HepG2 (cell line): ENCODE results near the gene TMEM269. TPM values are rescaled to one million over a fixed set of nuclear protein-coding genes. Genes with fewer than 3 reads are reported as not detected.

Experiments used
- ATF1 ChIP-seq: IDR thresholded peaks from 2 replicates; pipeline ENCODE4 v1.6.1; 2016; ENCODE audit warnings: mild to moderate bottlenecking, control low read depth
- BORCS8-MEF2B ChIP-seq: sonication (generic); formaldehyde crosslinking; IDR thresholded peaks from 2 replicates; pipeline ENCODE4 v1.8.0; 2022; ENCODE audit warnings: mild to moderate bottlenecking, missing genetic modification reagents
- E2F2 ChIP-seq: sonication (generic); formaldehyde crosslinking; IDR thresholded peaks from 2 replicates; pipeline ENCODE4 v1.4.0; 2020; ENCODE audit warnings: missing genetic modification reagents, borderline replicate concordance
- GATA4 ChIP-seq: sonication (generic); IDR thresholded peaks from 2 replicates; pipeline ENCODE4 v1.6.1; 2016; ENCODE audit warnings: antibody characterized with exemption, low read depth, borderline replicate concordance
- GATAD2A ChIP-seq: IDR thresholded peaks from 2 replicates; pipeline ENCODE4 v1.6.1; 2016
- NR1H2 ChIP-seq: sonication (generic); formaldehyde crosslinking; IDR thresholded peaks from 2 replicates; pipeline ENCODE4 v1.8.1; 2022; ENCODE audit warnings: low read depth, missing genetic modification reagents, borderline replicate concordance
- PHF8 ChIP-seq: sonication (generic); formaldehyde crosslinking; IDR thresholded peaks from 2 replicates; pipeline ENCODE4 v1.5.0; 2020; ENCODE audit warnings: missing genetic modification reagents
- SAP130 ChIP-seq: IDR thresholded peaks from 2 replicates; pipeline ENCODE4 v1.6.1; 2016; ENCODE audit warnings: low read depth
- ZBTB43 ChIP-seq: sonication (generic); formaldehyde crosslinking; conservative IDR thresholded peaks from 2 replicates; pipeline ENCODE4 v1.4.0; 2020; ENCODE audit warnings: missing genetic modification reagents
- ZGPAT ChIP-seq: IDR thresholded peaks from 2 replicates; pipeline ENCODE4 v1.6.1; 2016; ENCODE audit warnings: mild to moderate bottlenecking
- ZHX1 ChIP-seq: sonication (generic); formaldehyde crosslinking; IDR thresholded peaks from 2 replicates; pipeline ENCODE4 v1.8.1; 2022; ENCODE audit warnings: low read depth, mild to moderate bottlenecking, missing genetic modification reagents
- ZNF136 ChIP-seq: sonication (generic); formaldehyde crosslinking; IDR thresholded peaks from 2 replicates; pipeline ENCODE4 v1.8.1; 2022; ENCODE audit warnings: low read depth, mild to moderate bottlenecking, moderate library complexity, missing genetic modification reagents
- ZNF256 ChIP-seq: sonication (generic); formaldehyde crosslinking; conservative IDR thresholded peaks from 2 replicates; pipeline ENCODE4 v1.4.0; 2020; ENCODE audit warnings: missing genetic modification reagents
- ZNF280B ChIP-seq: sonication (generic); formaldehyde crosslinking; IDR thresholded peaks from 2 replicates; pipeline ENCODE4 v1.5.0; 2020; ENCODE audit warnings: missing genetic modification reagents, mild to moderate bottlenecking, borderline replicate concordance
- ZNF3 ChIP-seq: IDR thresholded peaks from 2 replicates; pipeline ENCODE4 v1.7.0; 2017; ENCODE audit warnings: inconsistent platforms
- ZNF451 ChIP-seq: sonication (generic); formaldehyde crosslinking; IDR thresholded peaks from 2 replicates; pipeline ENCODE4 v1.5.0; 2020; ENCODE audit warnings: mild to moderate bottlenecking, missing genetic modification reagents
- ZNF580 ChIP-seq: IDR thresholded peaks from 2 replicates; pipeline ENCODE4 v1.6.1; 2016; ENCODE audit warnings: low read depth, borderline replicate concordance
- ZSCAN21 ChIP-seq: sonication (generic); formaldehyde crosslinking; IDR thresholded peaks from 2 replicates; pipeline ENCODE4 v1.8.0; 2022; ENCODE audit warnings: mild to moderate bottlenecking, missing genetic modification reagents, moderate library complexity, borderline replicate concordance
- polyA plus RNA-seq, 8 experiments: library from polyadenylated mRNA; depleted of rRNA in 3 of 8; stranded (reverse) in 7 of 8; unstranded in 1 of 8; fragments of >200 nt; fragmentation: Illumina TruSeq in 4 of 8; extraction: Trizol in 4 of 8; gene quantifications; 2 replicates each; pipeline versions ENCODE4 v1.2.1 to v1.2.3, GENCODE V29; 2011 to 2016; ENCODE audit warnings: low read depth in 4 of 8, missing spikeins in 1 of 8, mixed read lengths in 1 of 8; ENCODE audit not compliant: insufficient read depth in 1 of 8
- total RNA-seq, 5 experiments: library from RNA; depleted of rRNA; stranded (reverse); fragments of >200 nt; fragmentation: Illumina TruSeq; extraction: Trizol; gene quantifications; 2 replicates each; pipeline ENCODE4 v1.2.3, GENCODE V29; 2016; ENCODE audit warnings: low read depth in 1 of 5

Gene TMEM269
- total and polyA plus RNA-seq, 2 of the 13 experiments (the other 11 are each of a cell fraction or from before 2014, with no cell fraction given), result 0.15 to 0.21 TPM

- TF ChIP-seq ZHX1 (CRISPR knock-in tag), result peak; percentile 55; the same call in 1 of the 2 replicates
- TF ChIP-seq SAP130 (CRISPR knock-in tag), result peak; percentile 57
- 0 out of 2 replicates have a peak, but pooled peaks have one; percentile 55 for TF ChIP-seq ZNF451
- no peak for TF ChIP-seq ZNF280B (CRISPR knock-in tag)
- no peak for TF ChIP-seq BORCS8-MEF2B
- peak; percentile 20; the same call in 1 of the 2 replicates for TF ChIP-seq ZGPAT (CRISPR knock-in tag)
- 0 out of 2 replicates have a peak, but pooled peaks have one; percentile 7 for TF ChIP-seq ZSCAN21 (CRISPR knock-in tag)
- TF ChIP-seq ZNF3, result no peak
- no peak for TF ChIP-seq E2F2 (CRISPR knock-in tag)
- TF ChIP-seq GATAD2A, result peak; percentile 49; the same call in 1 of the 2 replicates
- TF ChIP-seq PHF8, result peak; percentile 84
- peak; percentile 24; the same call in 1 of the 2 replicates for TF ChIP-seq ZBTB43 (CRISPR knock-in tag)
- TF ChIP-seq GATA4, result peak; percentile 55; the same call in 1 of the 2 replicates
- TF ChIP-seq ZNF256 (CRISPR knock-in tag), result no peak
- 0 out of 2 replicates have a peak, but pooled peaks have one; percentile 33 for TF ChIP-seq NR1H2 (CRISPR knock-in tag)
- TF ChIP-seq ZNF580 (CRISPR knock-in tag), result 0 out of 2 replicates have a peak, but pooled peaks have one; percentile 23
- TF ChIP-seq ZNF136 (CRISPR knock-in tag), result peak; percentile 19; the same call in 1 of the 2 replicates
- no peak for TF ChIP-seq ATF1 (CRISPR knock-in tag)
These were observed 32.0 kb downstream of the TMEM269 start, which contains the start of the genes ERMAP and SVBP (continued) for GRCh38 chr1:42816585-42817439.
